Nephron (organoid): Measurements from ENCODE around the gene PRKG1.

Experiments used
- H3K27ac Mint-ChIP-seq, 3 experiments: 2 replicates each; pipeline ENCODE4 v1.8.0; 2020; ENCODE audit warnings: mixed read lengths in 3 of 3, mild to moderate bottlenecking in 2 of 3, moderate library complexity in 1 of 3
- H3K27me3 Mint-ChIP-seq: 2 replicates; pipeline ENCODE4 v1.8.0; 2021; ENCODE audit warnings: low read depth, mild to moderate bottlenecking, moderate library complexity, mixed read lengths
- H3K36me3 Mint-ChIP-seq: 2 replicates; pipeline ENCODE4 v1.8.0; 2020; ENCODE audit warnings: low read depth, mixed read lengths
- H3K4me1 Mint-ChIP-seq: 2 replicates; pipeline ENCODE4 v1.8.0; 2020; ENCODE audit warnings: mixed read lengths
- H3K4me3 Mint-ChIP-seq, 3 experiments: 2 replicates each; pipeline ENCODE4 v1.8.0; 2020; ENCODE audit warnings: mild to moderate bottlenecking in 3 of 3, mixed read lengths in 3 of 3, moderate library complexity in 2 of 3
- H3K9me3 Mint-ChIP-seq: 2 replicates; pipeline ENCODE4 v1.8.0; 2020; ENCODE audit warnings: mixed read lengths
- TF ChIP-seq, protein P1 (sequence below), 3 experiments: fragments of 200-600 bp; sonication (generic); IDR thresholded peaks; one replicate each; pipeline ENCODE4 v1.5.0; 2021; ENCODE audit warnings: antibody characterized with exemption in 3 of 3; ENCODE audit not compliant: unreplicated experiment in 3 of 3

The PRKG1 gene

DNA sequence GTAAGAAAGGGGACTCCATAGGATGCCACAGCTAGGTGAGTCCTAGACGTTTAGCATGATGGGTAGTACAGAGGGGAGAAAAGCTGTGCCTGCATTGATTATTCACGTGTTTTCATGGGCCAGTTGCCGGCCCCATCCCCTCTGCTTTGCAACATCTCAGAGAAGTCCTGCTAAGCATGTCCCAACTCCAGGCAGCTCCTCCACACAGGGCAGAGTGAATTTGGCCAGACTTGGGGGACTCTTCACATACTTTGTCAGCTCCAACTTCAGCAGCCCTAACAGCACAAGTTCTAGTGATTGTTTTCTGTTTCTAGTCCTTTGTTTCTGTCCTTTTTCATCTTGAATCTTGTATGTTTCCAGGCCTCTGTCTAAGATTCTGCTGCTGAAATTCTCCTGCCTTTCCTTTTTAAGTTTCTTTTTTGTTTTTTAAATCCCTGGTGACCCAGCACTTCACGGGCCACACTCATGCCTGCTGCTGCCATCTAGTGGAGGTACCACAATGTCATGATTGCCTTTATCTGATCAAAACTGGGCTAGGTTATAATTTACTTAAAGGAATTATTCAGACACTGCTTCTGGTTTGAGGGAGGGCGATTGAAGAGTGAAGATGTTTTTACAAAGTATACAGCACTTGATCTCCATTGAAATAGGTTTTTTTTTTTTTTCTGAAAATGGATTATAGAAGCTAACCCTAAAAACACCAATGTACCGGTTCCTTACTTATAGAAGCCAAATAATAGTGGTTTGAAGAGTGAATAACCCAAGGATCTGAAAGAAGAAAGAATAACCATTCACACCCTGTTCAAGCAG, 348.2 kb downstream of the PRKG1 start:
- no peak overlapping the region for H3K4me3 Mint-ChIP-seq
- H3K27me3 Mint-ChIP-seq, result no peaks in the 10 kb centered on the region
- TF ChIP-seq, protein P1, sequence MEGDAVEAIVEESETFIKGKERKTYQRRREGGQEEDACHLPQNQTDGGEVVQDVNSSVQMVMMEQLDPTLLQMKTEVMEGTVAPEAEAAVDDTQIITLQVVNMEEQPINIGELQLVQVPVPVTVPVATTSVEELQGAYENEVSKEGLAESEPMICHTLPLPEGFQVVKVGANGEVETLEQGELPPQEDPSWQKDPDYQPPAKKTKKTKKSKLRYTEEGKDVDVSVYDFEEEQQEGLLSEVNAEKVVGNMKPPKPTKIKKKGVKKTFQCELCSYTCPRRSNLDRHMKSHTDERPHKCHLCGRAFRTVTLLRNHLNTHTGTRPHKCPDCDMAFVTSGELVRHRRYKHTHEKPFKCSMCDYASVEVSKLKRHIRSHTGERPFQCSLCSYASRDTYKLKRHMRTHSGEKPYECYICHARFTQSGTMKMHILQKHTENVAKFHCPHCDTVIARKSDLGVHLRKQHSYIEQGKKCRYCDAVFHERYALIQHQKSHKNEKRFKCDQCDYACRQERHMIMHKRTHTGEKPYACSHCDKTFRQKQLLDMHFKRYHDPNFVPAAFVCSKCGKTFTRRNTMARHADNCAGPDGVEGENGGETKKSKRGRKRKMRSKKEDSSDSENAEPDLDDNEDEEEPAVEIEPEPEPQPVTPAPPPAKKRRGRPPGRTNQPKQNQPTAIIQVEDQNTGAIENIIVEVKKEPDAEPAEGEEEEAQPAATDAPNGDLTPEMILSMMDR (IDR thresholded peaks at IDR 0.05; ENCODE audit: unreplicated experiment in 3 of 3), result peak; percentile 74 to 80 (median 74)
- peak overlapping the region; percentile 3 to 39 (median 16) for H3K27ac Mint-ChIP-seq
- no peaks in the 10 kb centered on the region for H3K36me3 Mint-ChIP-seq
- no peaks in the 10 kb centered on the region for H3K9me3 Mint-ChIP-seq
- peaks cover 27% of the 10 kb centered on the region for H3K4me1 Mint-ChIP-seq

DNA sequence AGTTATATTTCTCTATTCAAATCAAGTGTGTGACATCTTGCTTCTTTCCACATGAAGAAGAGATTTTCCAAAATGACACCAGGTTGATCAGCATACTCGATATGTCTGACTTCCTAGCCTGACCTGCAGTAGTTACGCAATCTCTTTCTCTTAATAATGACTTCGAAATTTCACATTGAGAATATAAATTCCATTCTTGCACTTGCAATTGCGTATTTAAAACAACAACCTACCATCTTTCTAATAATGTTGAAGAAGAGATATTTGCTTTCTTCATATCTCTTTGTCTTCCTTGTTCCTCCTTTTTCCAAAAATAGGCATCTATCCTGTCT, 348.8 kb downstream of the PRKG1 start:
- TF ChIP-seq, protein P1 (IDR thresholded peaks at IDR 0.05; ENCODE audit: unreplicated experiment in 3 of 3), result no peak
- Mint-ChIP-seq H3K27me3 (no peaks in the 10 kb centered on the region), H3K36me3 (no peaks in the 10 kb centered on the region), H3K9me3 (no peaks in the 10 kb centered on the region), H3K4me3 (no peak overlapping the region), H3K4me1 (peaks cover 27% of the 10 kb centered on the region), H3K27ac (no peak overlapping the region)

DNA sequence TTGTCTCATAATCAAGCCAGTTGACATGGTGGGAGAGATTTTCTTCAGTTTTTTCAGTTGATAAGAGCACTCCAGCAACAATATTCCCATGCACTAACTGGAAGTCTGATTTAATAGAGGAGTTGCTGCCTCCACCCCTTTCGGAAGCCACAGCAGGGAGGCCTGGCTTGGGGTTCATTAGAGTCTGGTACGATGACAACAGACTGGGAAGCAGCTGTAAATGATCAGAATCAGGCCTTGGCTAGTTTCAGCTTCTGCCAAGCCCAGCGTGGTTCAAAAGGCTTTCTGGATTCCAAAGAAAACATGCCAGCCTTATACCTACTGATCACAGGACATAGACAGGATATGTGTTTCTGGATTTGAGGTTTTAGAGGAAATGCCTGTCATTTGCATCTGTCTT, 351.1 kb downstream of the PRKG1 start:
- Mint-ChIP-seq H3K4me1 (peaks cover 27% of the 10 kb centered on the region), H3K36me3 (no peaks in the 10 kb centered on the region), H3K27ac (peak overlapping the region; percentile 22 to 61 (median 60)), H3K27me3 (no peaks in the 10 kb centered on the region), H3K9me3 (no peaks in the 10 kb centered on the region), H3K4me3 (no peak overlapping the region)
- TF ChIP-seq, protein P1 (IDR thresholded peaks at IDR 0.05; ENCODE audit: unreplicated experiment in 3 of 3), result no peak

DNA sequence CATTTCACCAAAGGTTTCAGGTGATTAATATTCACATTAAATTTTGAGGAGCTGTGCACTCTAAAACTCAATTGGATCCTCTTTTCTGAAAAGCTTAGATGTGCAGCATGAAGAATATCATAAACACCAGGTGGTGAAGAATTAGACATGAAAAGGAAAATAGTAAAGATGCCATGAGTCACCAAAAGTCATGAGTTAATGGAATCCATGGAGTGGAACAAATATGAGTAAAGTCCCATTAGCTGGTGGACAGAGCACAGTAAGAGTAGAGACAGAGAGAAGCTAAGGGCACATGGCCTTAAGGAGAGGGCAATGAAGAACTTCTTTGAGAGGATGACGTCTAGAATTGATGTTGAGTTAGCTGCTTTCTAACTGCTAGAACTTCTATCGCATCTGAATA, 353.5 kb downstream of the PRKG1 start:
- H3K27me3 Mint-ChIP-seq, result no peaks in the 10 kb centered on the region
- no peak overlapping the region for H3K4me3 Mint-ChIP-seq
- no peaks in the 10 kb centered on the region for H3K36me3 Mint-ChIP-seq
- no peak overlapping the region for H3K27ac Mint-ChIP-seq
- peaks cover 24% of the 10 kb centered on the region for H3K4me1 Mint-ChIP-seq
- no peaks in the 10 kb centered on the region for H3K9me3 Mint-ChIP-seq
- TF ChIP-seq, protein P1 (IDR thresholded peaks at IDR 0.05; ENCODE audit: unreplicated experiment in 3 of 3), result no peak

DNA sequence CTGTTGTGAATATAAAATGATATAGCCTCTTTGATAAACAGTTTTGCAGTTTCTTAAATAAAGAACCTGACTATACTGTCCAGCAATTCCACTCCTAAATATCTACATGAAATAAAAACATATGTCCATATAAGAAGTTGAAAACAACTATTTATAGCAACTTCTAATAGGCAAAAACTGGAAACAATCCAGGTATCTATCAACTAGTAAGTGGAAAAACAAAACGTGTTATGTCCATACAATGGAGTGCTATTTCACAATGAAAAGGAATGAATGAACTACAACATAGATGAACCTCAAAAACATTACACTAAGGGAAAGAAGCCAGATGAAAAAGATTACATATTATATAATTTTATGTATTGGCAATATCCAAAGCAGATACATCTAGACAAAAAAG, 356.2 kb downstream of the PRKG1 start:
- H3K27ac Mint-ChIP-seq, result no peak overlapping the region
- H3K36me3 Mint-ChIP-seq, result no peaks in the 10 kb centered on the region
- peaks cover 24% of the 10 kb centered on the region for H3K4me1 Mint-ChIP-seq
- H3K27me3 Mint-ChIP-seq, result no peaks in the 10 kb centered on the region
- TF ChIP-seq, protein P1 (IDR thresholded peaks at IDR 0.05; ENCODE audit: unreplicated experiment in 3 of 3), result no peak
- H3K9me3 Mint-ChIP-seq, result no peaks in the 10 kb centered on the region
- no peak overlapping the region for H3K4me3 Mint-ChIP-seq

DNA sequence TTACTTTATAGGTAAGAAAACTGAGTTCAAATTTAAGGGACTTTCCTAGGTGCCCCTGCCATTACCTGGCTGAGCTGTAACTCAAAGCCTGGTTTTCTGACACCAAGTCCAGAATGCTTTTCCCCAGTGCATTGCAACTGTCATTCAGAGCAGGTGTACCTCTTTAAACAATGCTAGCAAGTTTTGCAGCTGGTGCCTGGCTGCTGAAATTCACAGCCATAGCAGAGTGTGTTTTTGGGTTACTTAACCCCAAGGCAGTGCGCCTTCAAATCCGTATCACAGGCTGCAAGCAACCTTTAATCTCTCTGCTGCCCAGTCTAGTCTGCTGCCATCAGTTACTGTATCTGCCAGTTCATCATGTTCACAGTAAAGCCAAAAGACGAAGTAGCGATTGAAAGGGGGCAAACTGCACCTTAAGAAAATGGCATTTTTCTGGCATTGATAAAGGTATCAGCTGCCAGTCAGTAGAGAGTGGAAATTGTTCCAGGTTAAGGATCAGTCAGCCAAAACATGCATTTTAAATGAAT, 359.7 kb downstream of the PRKG1 start:
- Mint-ChIP-seq H3K9me3 (no peaks in the 10 kb centered on the region), H3K4me1 (peaks cover 23% of the 10 kb centered on the region), H3K27me3 (no peaks in the 10 kb centered on the region), H3K27ac (no peak overlapping the region), H3K36me3 (no peaks in the 10 kb centered on the region), H3K4me3 (no peak overlapping the region)
- TF ChIP-seq, protein P1 (IDR thresholded peaks at IDR 0.05; ENCODE audit: unreplicated experiment in 3 of 3), result no peak
